ENCODE data around the gene C11orf98.

The C11orf98 gene

GRCh38 chr11:62665075-62665598 is at the start of gene C11orf98, which contains the start of gene CSKMT:
TSS of gene C11orf98 (minus strand) at chr11:62665210. CDS start at chr11:62665169, 41 bp downstream.
TSS of gene CSKMT (plus strand) at chr11:62665312. CDS start at chr11:62665880, 568 bp downstream.
- peak; percentile 60 for DNase-seq (ENCODE audit: low read depth, low spot score)
- Histone ChIP-seq H3K4me1 (ENCODE audit: control insufficient read depth, insufficient read depth, low read length) (peaks cover 2% of the 10 kb centered on the region; the same call in 1 of the 2 replicates), H3K36me3 (ENCODE audit: control insufficient read depth, insufficient read depth, low read length) (peaks cover 4% of the 10 kb centered on the region; the same call in 1 of the 2 replicates), H3K27ac (ENCODE audit: low read length) (no peak within 1 kb of the TSS), H3K4me3 (ENCODE audit: low read length) (peak within 1 kb of the TSS; percentile 81), H3K27me3 (ENCODE audit: control insufficient read depth, insufficient read depth, low read length) (no peaks in the 10 kb centered on the region), H3K9me3 (ENCODE audit: control insufficient read depth, insufficient read depth, low read length) (no peaks in the 10 kb centered on the region)
- no CpG with 5 or more reads among the region's 47 CpGs for WGBS (ENCODE audit: insufficient coverage, insufficient read length)

- WGBS (ENCODE audit: insufficient coverage, insufficient read length), result no CpG with 5 or more reads among the region's 2 CpGs
Observed at GRCh38 chr11:62713343-62713742, 48.3 kb upstream of the C11orf98 start.

GRCh38 chr11:62712861-62713260 is 47.9 kb upstream of the C11orf98 start:
- no CpG with 5 or more reads among the region's 3 CpGs for WGBS (ENCODE audit: insufficient coverage, insufficient read length)
- no peaks in the 10 kb centered on the region for H3K9me3 ChIP-seq (ENCODE audit: control insufficient read depth, insufficient read depth, low read length)
- H3K36me3 ChIP-seq (ENCODE audit: control insufficient read depth, insufficient read depth, low read length), result peaks cover 14% of the 10 kb centered on the region; the same call in 1 of the 2 replicates
- no peak for DNase-seq (ENCODE audit: low read depth, low spot score)
- H3K4me3 ChIP-seq (ENCODE audit: low read length), result no peak overlapping the region
- no peaks in the 10 kb centered on the region; the same call in 1 of the 2 replicates for H3K4me1 ChIP-seq (ENCODE audit: control insufficient read depth, insufficient read depth, low read length)
- H3K27me3 ChIP-seq (ENCODE audit: control insufficient read depth, insufficient read depth, low read length), result no peaks in the 10 kb centered on the region
- no peak overlapping the region for H3K27ac ChIP-seq (ENCODE audit: low read length)

More at GRCh38 chr11:62713343-62713742, 48.3 kb upstream of the C11orf98 start:
- no peaks in the 10 kb centered on the region for H3K9me3 ChIP-seq (ENCODE audit: control insufficient read depth, insufficient read depth, low read length)
- DNase-seq (ENCODE audit: low read depth, low spot score), result no peak
- peaks cover 14% of the 10 kb centered on the region; the same call in 1 of the 2 replicates for H3K36me3 ChIP-seq (ENCODE audit: control insufficient read depth, insufficient read depth, low read length)
- no peak overlapping the region for H3K4me3 ChIP-seq (ENCODE audit: low read length)
- H3K4me1 ChIP-seq (ENCODE audit: control insufficient read depth, insufficient read depth, low read length), result no peaks in the 10 kb centered on the region; the same call in 1 of the 2 replicates
- H3K27me3 ChIP-seq (ENCODE audit: control insufficient read depth, insufficient read depth, low read length), result no peaks in the 10 kb centered on the region
- H3K27ac ChIP-seq (ENCODE audit: low read length), result no peak overlapping the region

GRCh38 chr11:62712276-62712812 is 47.3 kb upstream of the C11orf98 start:
- Histone ChIP-seq H3K9me3 (ENCODE audit: control insufficient read depth, insufficient read depth, low read length) (no peaks in the 10 kb centered on the region), H3K4me3 (ENCODE audit: low read length) (no peak overlapping the region), H3K4me1 (ENCODE audit: control insufficient read depth, insufficient read depth, low read length) (no peaks in the 10 kb centered on the region; the same call in 1 of the 2 replicates), H3K27ac (ENCODE audit: low read length) (no peak overlapping the region), H3K27me3 (ENCODE audit: control insufficient read depth, insufficient read depth, low read length) (no peaks in the 10 kb centered on the region), H3K36me3 (ENCODE audit: control insufficient read depth, insufficient read depth, low read length) (peaks cover 14% of the 10 kb centered on the region; the same call in 1 of the 2 replicates)
- WGBS (ENCODE audit: insufficient coverage, insufficient read length), result no CpG with 5 or more reads among the region's 6 CpGs
- no peak for DNase-seq (ENCODE audit: low read depth, low spot score)

- no peak for DNase-seq (ENCODE audit: low read depth, low spot score)
- H3K4me1 ChIP-seq (ENCODE audit: control insufficient read depth, insufficient read depth, low read length), result no peaks in the 10 kb centered on the region; the same call in 1 of the 2 replicates
Observed at GRCh38 chr11:62710001-62710345, 45.0 kb upstream of the C11orf98 start.

GRCh38 chr11:62709247-62710000 is 44.4 kb upstream of the C11orf98 start:
- Histone ChIP-seq H3K27ac (ENCODE audit: low read length) (peak overlapping the region; percentile 11), H3K36me3 (ENCODE audit: control insufficient read depth, insufficient read depth, low read length) (peaks cover 5% of the 10 kb centered on the region; the same call in 1 of the 2 replicates), H3K9me3 (ENCODE audit: control insufficient read depth, insufficient read depth, low read length) (no peaks in the 10 kb centered on the region), H3K4me3 (ENCODE audit: low read length) (peak overlapping the region; percentile 76; the same call in 1 of the 2 replicates), H3K27me3 (ENCODE audit: control insufficient read depth, insufficient read depth, low read length) (no peaks in the 10 kb centered on the region), H3K4me1 (ENCODE audit: control insufficient read depth, insufficient read depth, low read length) (no peaks in the 10 kb centered on the region; the same call in 1 of the 2 replicates)
- no CpG with 5 or more reads among the region's 47 CpGs for WGBS (ENCODE audit: insufficient coverage, insufficient read length)
- peak; percentile 97 for DNase-seq (ENCODE audit: low read depth, low spot score)

More at GRCh38 chr11:62710001-62710345, 45.0 kb upstream of the C11orf98 start:
- Histone ChIP-seq H3K27ac (ENCODE audit: low read length) (peak overlapping the region; percentile 11), H3K36me3 (ENCODE audit: control insufficient read depth, insufficient read depth, low read length) (peaks cover 9% of the 10 kb centered on the region; the same call in 1 of the 2 replicates), H3K9me3 (ENCODE audit: control insufficient read depth, insufficient read depth, low read length) (no peaks in the 10 kb centered on the region), H3K4me3 (ENCODE audit: low read length) (peak overlapping the region; percentile 50; the same call in 1 of the 2 replicates), H3K27me3 (ENCODE audit: control insufficient read depth, insufficient read depth, low read length) (no peaks in the 10 kb centered on the region)
- no CpG with 5 or more reads among the region's 7 CpGs for WGBS (ENCODE audit: insufficient coverage, insufficient read length)

GRCh38 chr11:62708793-62709192 is 43.8 kb upstream of the C11orf98 start:
- no peak for DNase-seq (ENCODE audit: low read depth, low spot score)
- no peaks in the 10 kb centered on the region for H3K9me3 ChIP-seq (ENCODE audit: control insufficient read depth, insufficient read depth, low read length)
- no peak overlapping the region for H3K27ac ChIP-seq (ENCODE audit: low read length)
- no peaks in the 10 kb centered on the region for H3K27me3 ChIP-seq (ENCODE audit: control insufficient read depth, insufficient read depth, low read length)
- H3K36me3 ChIP-seq (ENCODE audit: control insufficient read depth, insufficient read depth, low read length), result peaks cover 2% of the 10 kb centered on the region; the same call in 1 of the 2 replicates
- WGBS (ENCODE audit: insufficient coverage, insufficient read length), result no CpG with 5 or more reads among the region's 7 CpGs
- peak overlapping the region; percentile 76; the same call in 1 of the 2 replicates for H3K4me3 ChIP-seq (ENCODE audit: low read length)
- H3K4me1 ChIP-seq (ENCODE audit: control insufficient read depth, insufficient read depth, low read length), result no peaks in the 10 kb centered on the region; the same call in 1 of the 2 replicates

- Histone ChIP-seq H3K9me3 (ENCODE audit: control insufficient read depth, insufficient read depth, low read length) (no peaks in the 10 kb centered on the region), H3K4me1 (ENCODE audit: control insufficient read depth, insufficient read depth, low read length) (no peaks in the 10 kb centered on the region; the same call in 1 of the 2 replicates), H3K36me3 (ENCODE audit: control insufficient read depth, insufficient read depth, low read length) (peaks cover 2% of the 10 kb centered on the region; the same call in 1 of the 2 replicates), H3K27me3 (ENCODE audit: control insufficient read depth, insufficient read depth, low read length) (no peaks in the 10 kb centered on the region), H3K4me3 (ENCODE audit: low read length) (no peak overlapping the region; the same call in 1 of the 2 replicates), H3K27ac (ENCODE audit: low read length) (no peak overlapping the region)
- DNase-seq (ENCODE audit: low read depth, low spot score), result no peak
- no CpG with 5 or more reads among the region's 5 CpGs for WGBS (ENCODE audit: insufficient coverage, insufficient read length)
Observed at GRCh38 chr11:62708392-62708791, 43.4 kb upstream of the C11orf98 start.

- Histone ChIP-seq H3K9me3 (ENCODE audit: control insufficient read depth, insufficient read depth, low read length) (no peaks in the 10 kb centered on the region), H3K4me3 (ENCODE audit: low read length) (peak within 1 kb of the TSS; percentile 70; the same call in 1 of the 2 replicates), H3K27me3 (ENCODE audit: control insufficient read depth, insufficient read depth, low read length) (no peaks in the 10 kb centered on the region), H3K4me1 (ENCODE audit: control insufficient read depth, insufficient read depth, low read length) (no peaks in the 10 kb centered on the region; the same call in 1 of the 2 replicates), H3K27ac (ENCODE audit: low read length) (no peak within 1 kb of the TSS), H3K36me3 (ENCODE audit: control insufficient read depth, insufficient read depth, low read length) (peaks cover 2% of the 10 kb centered on the region; the same call in 1 of the 2 replicates)
- peak; percentile 95 for DNase-seq (ENCODE audit: low read depth, low spot score)
- no CpG with 5 or more reads among the region's 10 CpGs for WGBS (ENCODE audit: insufficient coverage, insufficient read length)
Observed at GRCh38 chr11:62707277-62707861, 42.4 kb upstream of the C11orf98 start, which contains the start of the genes BSCL2 and GNG3. TSS of gene BSCL2 (minus strand) at chr11:62707424. CDS start at chr11:62707195, 229 bp downstream. TSS of gene GNG3 (plus strand) at chr11:62707676. CDS start at chr11:62708296, 620 bp downstream.

Measured in iPS DF 6.9 (cell line).